Epidermal melanocyte (primary cell): ENCODE results near the gene GADD45G.

Source experiments
- DNase-seq: peaks from one replicate; pipeline ENCODE4 v3.0.0; 2011; ENCODE audit warnings: low spot score; ENCODE audit not compliant: insufficient read length

GADD45G gene, protein sequence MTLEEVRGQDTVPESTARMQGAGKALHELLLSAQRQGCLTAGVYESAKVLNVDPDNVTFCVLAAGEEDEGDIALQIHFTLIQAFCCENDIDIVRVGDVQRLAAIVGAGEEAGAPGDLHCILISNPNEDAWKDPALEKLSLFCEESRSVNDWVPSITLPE

DNA sequence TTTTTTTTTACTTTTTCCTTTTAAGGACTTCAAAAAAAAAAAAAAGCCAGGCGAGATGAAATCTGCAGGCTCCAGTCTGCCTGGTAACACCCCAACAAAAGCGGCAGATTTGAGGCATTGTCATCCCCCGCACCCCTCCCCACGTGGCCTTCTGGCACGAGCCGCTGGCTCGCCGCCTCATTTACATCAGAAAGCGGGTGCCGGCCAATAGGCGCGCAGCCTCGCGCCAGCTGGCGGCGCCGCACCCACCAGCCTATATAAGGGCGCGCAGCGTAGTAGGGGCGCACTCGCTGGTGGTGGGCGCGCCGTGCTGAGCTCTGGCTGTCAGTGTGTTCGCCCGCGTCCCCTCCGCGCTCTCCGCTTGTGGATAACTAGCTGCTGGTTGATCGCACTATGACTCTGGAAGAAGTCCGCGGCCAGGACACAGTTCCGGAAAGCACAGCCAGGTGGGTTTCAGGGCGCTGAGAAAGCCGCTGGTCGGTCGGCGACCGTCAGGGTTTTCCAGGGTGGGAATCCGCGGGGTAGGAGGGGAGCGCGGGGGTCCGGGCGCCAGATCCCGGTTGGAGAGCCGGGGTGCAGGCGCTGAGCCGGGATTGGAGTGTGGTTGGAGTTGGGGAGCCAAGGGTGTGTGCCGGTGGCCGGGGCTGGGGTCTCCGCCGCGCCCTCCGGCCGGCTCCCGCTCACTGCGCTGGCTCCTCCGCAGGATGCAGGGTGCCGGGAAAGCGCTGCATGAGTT, at the start of gene GADD45G:
TSS of gene GADD45G (plus strand) at position 284 of the 736 bp plus-strand sequence. CDS start at position 394, 110 bp downstream.
- DNase-seq = no peak

DNA sequence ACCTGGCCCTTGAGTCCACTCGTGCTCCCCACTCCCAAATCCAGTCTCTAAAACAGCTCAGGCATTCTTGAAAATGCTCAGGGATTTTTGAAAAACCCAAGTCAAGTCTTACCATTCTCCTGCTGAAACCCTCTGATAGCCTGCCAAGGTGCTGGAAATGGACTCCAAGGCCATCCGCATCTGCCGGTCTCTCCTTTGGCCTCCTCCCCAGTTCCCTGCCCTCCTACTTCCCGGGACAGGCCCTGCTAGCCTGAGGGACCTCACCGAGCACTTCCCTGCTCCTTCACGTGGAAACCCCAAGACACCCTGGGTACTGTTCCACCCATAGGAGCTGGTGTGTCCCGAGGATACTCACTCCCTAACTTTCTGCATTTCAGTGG, 49.8 kb upstream of the GADD45G start:
- no peak for DNase-seq

DNA sequence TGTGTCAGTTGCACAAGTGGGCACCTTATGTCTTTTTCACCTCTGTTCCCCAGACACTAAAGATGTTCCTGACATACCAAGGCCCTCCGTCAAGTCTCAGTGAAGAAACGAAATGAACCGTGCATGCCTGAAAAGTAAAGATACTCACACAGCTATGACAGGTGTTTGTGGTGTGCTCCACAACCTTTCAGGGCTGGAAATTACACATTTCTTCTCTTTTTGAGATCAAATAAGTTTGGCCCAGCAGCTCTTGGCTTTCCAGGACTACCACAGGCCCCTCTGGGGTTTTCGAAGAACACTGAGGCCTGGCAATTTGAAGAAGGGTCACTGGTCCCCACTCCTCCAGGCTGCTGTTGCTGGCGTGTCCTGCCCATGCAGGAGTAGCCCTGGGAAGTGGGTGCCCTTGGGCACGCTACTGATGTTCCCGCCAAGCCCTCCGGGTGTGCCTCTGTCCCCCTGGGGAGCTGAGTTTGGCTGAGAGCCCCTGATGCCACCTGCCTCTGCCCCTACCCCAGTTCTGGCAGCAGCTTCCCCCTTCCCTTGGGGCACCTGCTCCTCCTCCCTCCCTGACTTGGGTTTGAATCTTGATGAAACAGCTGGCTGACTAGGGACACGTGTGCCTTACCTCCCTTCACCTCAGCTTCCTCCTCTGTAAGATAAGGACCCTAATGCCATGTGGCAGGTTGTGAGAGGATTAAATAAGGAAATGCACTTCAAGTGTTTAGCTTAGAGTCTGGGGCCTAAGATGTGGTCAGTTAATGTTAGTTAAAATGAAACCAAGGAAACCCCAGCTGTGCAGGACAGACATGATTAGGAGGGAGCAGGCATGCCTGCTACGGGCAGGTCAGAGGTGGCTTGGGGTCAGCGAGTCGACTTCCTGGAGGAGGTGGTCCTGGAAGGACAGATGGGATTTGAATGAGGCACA, 49.1 kb upstream of the GADD45G start:
- DNase-seq = no peak

DNA sequence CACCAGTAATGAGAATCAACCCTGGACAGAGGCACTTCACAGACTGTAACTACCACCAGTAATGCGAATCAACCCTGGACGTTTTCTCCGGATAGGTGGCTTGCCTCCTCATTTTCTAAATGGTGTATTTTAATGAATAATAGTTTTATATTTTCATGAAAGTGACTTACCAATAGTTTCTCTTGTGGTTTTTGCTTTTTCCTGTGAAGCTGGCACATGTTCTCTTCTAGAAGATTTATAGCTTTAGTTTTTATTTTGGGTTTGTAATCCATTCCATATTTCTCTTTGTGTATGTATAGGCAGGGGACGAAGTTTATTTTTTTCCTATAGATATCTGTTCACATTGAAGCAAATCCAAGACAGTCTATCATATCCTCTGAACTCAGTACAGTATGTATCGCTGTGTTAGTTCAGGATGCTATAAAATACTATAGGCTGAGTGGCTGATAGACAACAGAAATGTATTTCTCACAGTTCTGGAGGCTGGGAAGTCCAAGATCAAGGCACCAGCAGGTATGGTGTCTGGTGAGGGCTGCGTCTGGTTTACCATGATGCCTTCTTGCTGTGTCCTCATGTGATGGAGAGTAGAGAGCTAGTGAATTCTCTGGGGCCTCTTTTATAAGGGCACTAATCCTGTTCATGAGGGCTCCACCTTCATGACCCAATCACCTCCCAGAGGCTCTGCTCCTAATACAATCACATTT, 46.5 kb upstream of the GADD45G start:
- DNase-seq = no peak

- DNase-seq = no peak
Measured at GRCh38 chr9:89558948-89559347, 45.9 kb upstream of the GADD45G start.

DNA sequence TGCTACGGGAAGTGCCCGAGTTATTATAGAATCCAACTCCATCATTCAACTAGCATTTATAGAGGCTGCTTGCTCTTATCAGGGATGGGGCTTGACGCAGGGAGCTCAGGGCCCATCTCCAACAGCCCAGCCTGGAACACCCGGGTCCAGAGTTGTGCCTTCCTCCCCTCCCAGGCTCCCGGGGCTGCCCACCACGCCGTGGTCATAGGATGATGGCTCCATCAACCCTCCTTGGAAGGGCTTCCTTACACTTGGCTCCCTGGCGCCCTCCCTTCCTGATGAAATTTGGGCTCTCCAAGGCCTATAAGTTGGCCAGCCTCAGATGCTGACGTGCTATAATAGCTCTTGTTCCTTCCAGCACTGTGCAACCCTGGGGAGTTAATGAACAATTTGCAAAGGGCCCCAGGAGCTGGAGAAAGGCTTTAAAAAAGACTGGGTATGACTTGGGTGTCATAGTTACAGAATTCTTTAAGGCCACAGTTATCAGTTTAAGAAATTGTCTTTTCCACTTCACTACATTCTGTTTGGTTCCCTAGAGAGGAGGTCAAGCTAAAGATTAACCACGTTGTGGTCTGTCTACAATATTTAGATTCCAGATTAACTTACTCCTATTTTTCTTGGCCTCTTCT, 42.5 kb upstream of the GADD45G start:
- no peak for DNase-seq

GRCh38 chr9:89563571-89564345, 41.1 kb upstream of the GADD45G start:
- DNase-seq = no peak

DNA sequence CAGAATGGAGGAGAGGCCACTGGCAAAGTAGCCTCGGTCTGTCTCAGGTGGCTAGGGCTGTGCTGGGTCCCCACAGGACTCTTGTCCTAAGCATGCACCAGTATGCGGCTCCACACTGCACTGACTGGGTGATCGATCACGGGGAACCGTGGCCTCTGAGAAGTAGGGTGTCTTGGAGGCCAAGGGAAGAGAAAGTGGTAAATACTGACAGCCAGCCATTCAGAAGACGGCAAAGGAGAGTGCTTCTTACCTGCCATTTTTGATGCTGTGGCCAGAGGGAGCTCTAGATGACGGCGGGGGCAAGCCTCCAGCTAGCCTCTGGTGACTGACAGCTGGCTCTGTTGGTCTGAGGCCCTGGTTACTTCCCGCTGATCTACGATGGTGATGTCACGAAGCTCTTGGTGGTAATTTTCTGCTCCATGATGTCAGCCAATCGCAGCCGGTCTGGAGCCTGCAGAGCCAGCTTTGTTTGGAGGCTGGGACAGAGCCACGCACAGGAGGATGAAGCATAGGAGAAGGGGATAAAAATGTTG, 40.4 kb upstream of the GADD45G start:
- DNase-seq = no peak

GRCh38 chr9:89567649-89568048, 37.2 kb upstream of the GADD45G start:
- no peak for DNase-seq

DNA sequence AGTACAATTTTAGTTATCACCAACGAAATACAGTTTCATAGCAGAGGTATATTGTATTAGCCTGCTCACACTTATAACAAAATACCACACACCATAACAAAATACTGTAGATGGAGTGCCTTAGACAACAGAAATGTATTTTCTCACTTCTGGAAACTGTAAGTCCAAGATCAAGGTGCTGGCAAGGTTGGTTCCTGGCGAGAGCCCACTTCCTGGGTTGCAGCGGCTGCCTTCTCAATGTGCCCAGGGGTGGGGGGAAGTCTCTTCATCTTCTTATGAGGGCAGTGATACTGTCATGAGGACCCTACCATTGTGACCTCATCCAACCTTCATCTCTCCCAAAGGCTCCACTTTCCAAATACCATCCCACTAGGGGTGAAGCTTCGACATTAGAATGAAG, 30.5 kb upstream of the GADD45G start:
- DNase-seq = no peak

- peak; percentile 35 for DNase-seq
Measured at GRCh38 chr9:89576404-89576839, 28.4 kb upstream of the GADD45G start.

GRCh38 chr9:89577363-89577762, 27.4 kb upstream of the GADD45G start:
- no peak for DNase-seq

DNA sequence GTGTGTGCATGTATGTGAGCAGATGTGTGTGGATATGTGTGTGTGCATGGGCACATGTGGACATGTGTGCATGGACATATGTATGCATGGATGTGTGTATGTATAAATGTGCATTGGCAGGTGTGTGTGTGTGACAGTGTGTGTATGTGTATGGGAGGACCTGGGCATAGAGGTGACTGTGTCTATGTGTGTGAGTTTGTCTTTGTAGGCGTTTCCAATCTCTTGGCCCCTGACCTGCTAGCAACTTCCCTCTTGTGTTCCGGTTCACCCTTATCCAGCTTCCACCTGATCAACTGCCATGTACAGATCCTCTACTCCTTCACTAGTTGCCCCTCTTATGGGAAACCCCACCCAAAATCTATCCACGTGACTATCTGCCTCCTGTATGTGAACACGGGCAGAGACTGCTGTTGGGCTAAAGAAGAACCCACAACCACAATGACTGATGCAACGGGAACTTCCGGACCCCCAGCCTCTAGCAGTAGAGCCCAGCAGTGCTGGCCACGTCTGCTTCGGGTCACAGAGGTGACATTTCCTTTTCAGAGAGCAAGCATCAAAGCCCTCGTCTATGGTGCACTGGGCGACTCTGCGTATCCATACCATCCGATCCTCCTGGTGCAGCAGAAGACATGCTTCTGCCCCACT, 24.9 kb upstream of the GADD45G start:
- DNase-seq = no peak

GRCh38 chr9:89586311-89586710, 18.5 kb upstream of the GADD45G start:
- DNase-seq = no peak

- DNase-seq = no peak
Measured at GRCh38 chr9:89588271-89588879, 16.4 kb upstream of the GADD45G start.

GRCh38 chr9:89590415-89590814, 14.4 kb upstream of the GADD45G start:
- DNase-seq = no peak

GRCh38 chr9:89591274-89592212, 13.3 kb upstream of the GADD45G start:
- no peak for DNase-seq
